Liver (tissue), 9 donors: ENCODE data around the gene MCFD2. TPM values are rescaled to one million over a fixed set of nuclear protein-coding genes. Genes with fewer than 3 reads are reported as not detected.
A peak's percentile ranks its signal among the peaks of the same experiment; 100 is the strongest.

Source experiments
- DNase-seq: peaks from one replicate; pipeline ENCODE4 v3.0.0-alpha.2; 2017; ENCODE audit warnings: low spot score
- H3K27ac ChIP-seq, 2 donors: one replicate each; pipeline ENCODE4 v1.7.0; 2013; ENCODE audit warnings: inconsistent platforms in 2 of 2, low read length in 2 of 2, control low read depth in 1 of 2, low read depth in 1 of 2, mild to moderate bottlenecking in 1 of 2
- H3K27me3 ChIP-seq, 4 donors: one replicate each; pipeline versions ENCODE4 v1.6.1 to v1.7.0; 2013; ENCODE audit warnings: low read length in 3 of 4, inconsistent platforms in 1 of 4, mild to moderate bottlenecking in 1 of 4, moderate library complexity in 1 of 4; ENCODE audit not compliant: control insufficient read depth in 4 of 4, insufficient read depth in 4 of 4
- H3K36me3 ChIP-seq, 4 donors: one replicate each; pipeline versions ENCODE4 v1.6.1 to v1.7.0; 2013; ENCODE audit warnings: low read length in 3 of 4, mild to moderate bottlenecking in 3 of 4, low read depth in 1 of 4, moderate library complexity in 1 of 4; ENCODE audit not compliant: control insufficient read depth in 4 of 4, insufficient read depth in 3 of 4
- H3K4me1 ChIP-seq, 4 donors: one replicate each; pipeline versions ENCODE4 v1.6.1 to v1.7.0; 2013; ENCODE audit warnings: low read length in 3 of 4, mild to moderate bottlenecking in 3 of 4, moderate library complexity in 1 of 4; ENCODE audit not compliant: control insufficient read depth in 4 of 4, insufficient read depth in 4 of 4
- H3K4me3 ChIP-seq, 3 donors: one replicate each; pipeline versions ENCODE4 v1.6.1 to v1.7.0; 2013; ENCODE audit warnings: low read length in 3 of 3, control low read depth in 1 of 3, low read depth in 1 of 3, mild to moderate bottlenecking in 1 of 3
- H3K9ac ChIP-seq, 2 donors: one replicate each; pipeline ENCODE4 v1.7.0; 2013; ENCODE audit warnings: low read length in 2 of 2, mild to moderate bottlenecking in 2 of 2, moderate library complexity in 2 of 2, control low read depth in 1 of 2, low read depth in 1 of 2
- H3K9me3 ChIP-seq, 4 donors: one replicate each; pipeline versions ENCODE4 v1.6.1 to v1.7.0; 2013; ENCODE audit warnings: low read length in 3 of 4; ENCODE audit not compliant: control insufficient read depth in 4 of 4
- EGR1 ChIP-seq, 2 donors: IDR thresholded peaks; 2 replicates each; pipeline ENCODE4 v1.6.1; 2016 to 2018; ENCODE audit warnings: antibody characterized with exemption in 2 of 2, low read depth in 2 of 2
- FOXA1 ChIP-seq: IDR thresholded peaks from 2 replicates; pipeline ENCODE4 v1.6.1; 2016; ENCODE audit warnings: antibody characterized with exemption
- FOXA2 ChIP-seq: IDR thresholded peaks from 2 replicates; pipeline ENCODE4 v1.6.1; 2016; ENCODE audit warnings: antibody characterized with exemption
- GABPA ChIP-seq, 2 donors: IDR thresholded peaks in 1 of 2; conservative IDR thresholded peaks in 1 of 2; 2 replicates each; pipeline ENCODE4 v1.6.1; 2016; ENCODE audit warnings: antibody characterized with exemption in 2 of 2, mild to moderate bottlenecking in 1 of 2, moderate library complexity in 1 of 2
- HNF4A ChIP-seq, 2 donors: conservative IDR thresholded peaks; 2 replicates each; pipeline ENCODE4 v1.6.1; 2016; ENCODE audit warnings: antibody characterized with exemption in 2 of 2, mild to moderate bottlenecking in 2 of 2
- HNF4G ChIP-seq: IDR thresholded peaks from 2 replicates; pipeline ENCODE4 v1.6.1; 2016; ENCODE audit warnings: antibody characterized with exemption
- JUND ChIP-seq, 2 donors: IDR thresholded peaks; 2 replicates each; pipeline ENCODE4 v1.6.1; 2016; ENCODE audit warnings: antibody characterized with exemption in 2 of 2
- NR2F2 ChIP-seq: IDR thresholded peaks from 2 replicates; pipeline ENCODE4 v1.6.1; 2016; ENCODE audit warnings: antibody characterized with exemption
- RAD21 ChIP-seq, 2 donors: IDR thresholded peaks; 2 replicates each; pipeline ENCODE4 v1.6.1; 2016; ENCODE audit warnings: antibody characterized with exemption in 2 of 2, mild to moderate bottlenecking in 2 of 2
- RXRA ChIP-seq, 2 donors: IDR thresholded peaks; 2 replicates each; pipeline ENCODE4 v1.6.1; 2017 to 2018; ENCODE audit warnings: antibody characterized with exemption in 2 of 2, mild to moderate bottlenecking in 1 of 2
- SP1 ChIP-seq: IDR thresholded peaks from 2 replicates; pipeline ENCODE4 v1.6.1; 2018; ENCODE audit warnings: antibody characterized with exemption, mild to moderate bottlenecking
- TAF1 ChIP-seq: conservative IDR thresholded peaks from 2 replicates; pipeline ENCODE4 v1.6.1; 2016; ENCODE audit warnings: antibody characterized with exemption, mild to moderate bottlenecking
- YY1 ChIP-seq: IDR thresholded peaks from 2 replicates; pipeline ENCODE4 v1.6.1; 2016; ENCODE audit warnings: antibody characterized with exemption, mild to moderate bottlenecking
- WGBS: extraction: QIAGEN DNeasy Blood & Tissue Kit; methylation state at CpG from one replicate; pipeline ENCODE4 v1.1.7; 2013; 5-methylcytosine and 5-hydroxymethylcytosine counted together
- polyA plus RNA-seq, 2 donors: library from polyadenylated mRNA; stranded (reverse) in 1 of 2; unstranded in 1 of 2; fragments of 200-250 nt in 1 of 2; fragments of >200 nt in 1 of 2; fragmentation: Nextera tagmentation in 1 of 2; extraction: Ambion mirVana in 1 of 2; gene quantifications; one replicate each; pipeline versions ENCODE4 v1.2.1 to v1.2.3, GENCODE V29; 2013 to 2015
- total RNA-seq, 2 donors: library from RNA; depleted of rRNA; stranded (reverse); fragments of >200 nt; gene quantifications; one replicate each; pipeline ENCODE4 v1.2.3, GENCODE V29; 2014
- TF ChIP-seq, protein P1 (sequence below): fragments of 150-350 bp; IDR thresholded peaks from 2 replicates; pipeline ENCODE4 v1.5.1; 2017; ENCODE audit warnings: improper control_type of control experiment, low read depth, low read length; ENCODE audit not compliant: missing input control
- TF ChIP-seq, protein P2 (sequence below): IDR thresholded peaks from 2 replicates; pipeline ENCODE4 v1.6.1; 2016; ENCODE audit warnings: antibody characterized with exemption
- TF ChIP-seq, protein P3 (sequence below): IDR thresholded peaks from 2 replicates; pipeline ENCODE4 v1.6.1; 2016; ENCODE audit warnings: antibody characterized with exemption
- TF ChIP-seq, protein P4 (sequence below): IDR thresholded peaks from 2 replicates; pipeline ENCODE4 v1.6.1; 2016; ENCODE audit warnings: antibody characterized with exemption
- TF ChIP-seq, protein P5 (sequence below): IDR thresholded peaks from 2 replicates; pipeline ENCODE4 v1.6.1; 2016; ENCODE audit warnings: antibody characterized with exemption, mild to moderate bottlenecking
- donor health status: healthy.
- donor health status: healthy.
- donor health status: healthy.
- donor health status: healthy.
- donor health status: healthy.

Gene MCFD2
- total and polyA plus RNA-seq, 4 donors: 81.8 to 148 (median 129) TPM

DNA sequence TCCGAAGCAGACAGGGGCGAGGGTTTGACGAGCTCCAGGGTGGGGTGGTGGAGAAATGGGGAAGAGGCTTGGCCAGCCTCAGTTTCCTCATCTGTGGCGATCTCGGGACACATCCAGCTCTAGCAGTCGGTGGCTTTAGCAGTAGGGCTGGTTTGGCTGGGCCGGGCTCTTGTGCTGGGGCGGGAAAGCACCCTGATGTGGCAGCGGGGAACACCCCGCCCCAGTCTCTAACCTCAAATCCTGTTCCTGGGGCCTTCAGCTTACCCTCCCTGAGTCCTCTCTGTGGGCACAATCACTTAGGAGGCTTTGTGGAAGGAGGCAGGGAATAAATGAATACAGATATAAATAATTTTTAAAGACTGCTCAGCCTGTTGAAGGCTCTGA lies 26.5 kb upstream of the MCFD2 start:
- peak overlapping the region; percentile 61 to 64 for H3K9ac ChIP-seq
- H3K27ac ChIP-seq: peak overlapping the region; percentile 57 to 81
- peak overlapping the region; percentile 87 to 97 (median 87) for H3K4me3 ChIP-seq
- H3K27me3 ChIP-seq: no peaks in the 10 kb centered on the region
- H3K9me3 ChIP-seq: no peaks in the 10 kb centered on the region
- peaks cover 3 to 20% (median 11%) of the 10 kb centered on the region in 4 donors for H3K4me1 ChIP-seq
- DNase-seq: no peak
- no peak for TF ChIP-seq GABPA (IDR thresholded peaks at IDR 0.05 in 1 of 2, conservative IDR thresholded peaks at IDR 0.05 in 1 of 2)
- TF ChIP-seq, protein P1, sequence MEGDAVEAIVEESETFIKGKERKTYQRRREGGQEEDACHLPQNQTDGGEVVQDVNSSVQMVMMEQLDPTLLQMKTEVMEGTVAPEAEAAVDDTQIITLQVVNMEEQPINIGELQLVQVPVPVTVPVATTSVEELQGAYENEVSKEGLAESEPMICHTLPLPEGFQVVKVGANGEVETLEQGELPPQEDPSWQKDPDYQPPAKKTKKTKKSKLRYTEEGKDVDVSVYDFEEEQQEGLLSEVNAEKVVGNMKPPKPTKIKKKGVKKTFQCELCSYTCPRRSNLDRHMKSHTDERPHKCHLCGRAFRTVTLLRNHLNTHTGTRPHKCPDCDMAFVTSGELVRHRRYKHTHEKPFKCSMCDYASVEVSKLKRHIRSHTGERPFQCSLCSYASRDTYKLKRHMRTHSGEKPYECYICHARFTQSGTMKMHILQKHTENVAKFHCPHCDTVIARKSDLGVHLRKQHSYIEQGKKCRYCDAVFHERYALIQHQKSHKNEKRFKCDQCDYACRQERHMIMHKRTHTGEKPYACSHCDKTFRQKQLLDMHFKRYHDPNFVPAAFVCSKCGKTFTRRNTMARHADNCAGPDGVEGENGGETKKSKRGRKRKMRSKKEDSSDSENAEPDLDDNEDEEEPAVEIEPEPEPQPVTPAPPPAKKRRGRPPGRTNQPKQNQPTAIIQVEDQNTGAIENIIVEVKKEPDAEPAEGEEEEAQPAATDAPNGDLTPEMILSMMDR: no peak
- no peak for TF ChIP-seq HNF4A (conservative IDR thresholded peaks at IDR 0.05)
- TF ChIP-seq YY1: no peak
- no peak for TF ChIP-seq RAD21 (IDR thresholded peaks at IDR 0.05)
- no peak for TF ChIP-seq NR2F2
- TF ChIP-seq FOXA1: no peak
- TF ChIP-seq, protein P2, sequence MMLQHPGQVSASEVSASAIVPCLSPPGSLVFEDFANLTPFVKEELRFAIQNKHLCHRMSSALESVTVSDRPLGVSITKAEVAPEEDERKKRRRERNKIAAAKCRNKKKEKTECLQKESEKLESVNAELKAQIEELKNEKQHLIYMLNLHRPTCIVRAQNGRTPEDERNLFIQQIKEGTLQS: no peak
- no peak for TF ChIP-seq JUND (IDR thresholded peaks at IDR 0.05)
- TF ChIP-seq, protein P3, sequence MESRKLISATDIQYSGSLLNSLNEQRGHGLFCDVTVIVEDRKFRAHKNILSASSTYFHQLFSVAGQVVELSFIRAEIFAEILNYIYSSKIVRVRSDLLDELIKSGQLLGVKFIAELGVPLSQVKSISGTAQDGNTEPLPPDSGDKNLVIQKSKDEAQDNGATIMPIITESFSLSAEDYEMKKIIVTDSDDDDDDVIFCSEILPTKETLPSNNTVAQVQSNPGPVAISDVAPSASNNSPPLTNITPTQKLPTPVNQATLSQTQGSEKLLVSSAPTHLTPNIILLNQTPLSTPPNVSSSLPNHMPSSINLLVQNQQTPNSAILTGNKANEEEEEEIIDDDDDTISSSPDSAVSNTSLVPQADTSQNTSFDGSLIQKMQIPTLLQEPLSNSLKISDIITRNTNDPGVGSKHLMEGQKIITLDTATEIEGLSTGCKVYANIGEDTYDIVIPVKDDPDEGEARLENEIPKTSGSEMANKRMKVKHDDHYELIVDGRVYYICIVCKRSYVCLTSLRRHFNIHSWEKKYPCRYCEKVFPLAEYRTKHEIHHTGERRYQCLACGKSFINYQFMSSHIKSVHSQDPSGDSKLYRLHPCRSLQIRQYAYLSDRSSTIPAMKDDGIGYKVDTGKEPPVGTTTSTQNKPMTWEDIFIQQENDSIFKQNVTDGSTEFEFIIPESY: no peak
- no peak for TF ChIP-seq HNF4G
- TF ChIP-seq EGR1 (IDR thresholded peaks at IDR 0.05; ENCODE audit: low read depth in 2 of 2): no peak
- no peak for TF ChIP-seq SP1
- no peak for TF ChIP-seq FOXA2
- TF ChIP-seq, protein P4, sequence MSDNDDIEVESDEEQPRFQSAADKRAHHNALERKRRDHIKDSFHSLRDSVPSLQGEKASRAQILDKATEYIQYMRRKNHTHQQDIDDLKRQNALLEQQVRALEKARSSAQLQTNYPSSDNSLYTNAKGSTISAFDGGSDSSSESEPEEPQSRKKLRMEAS: no peak
- no peak for TF ChIP-seq TAF1
- TF ChIP-seq, protein P5, sequence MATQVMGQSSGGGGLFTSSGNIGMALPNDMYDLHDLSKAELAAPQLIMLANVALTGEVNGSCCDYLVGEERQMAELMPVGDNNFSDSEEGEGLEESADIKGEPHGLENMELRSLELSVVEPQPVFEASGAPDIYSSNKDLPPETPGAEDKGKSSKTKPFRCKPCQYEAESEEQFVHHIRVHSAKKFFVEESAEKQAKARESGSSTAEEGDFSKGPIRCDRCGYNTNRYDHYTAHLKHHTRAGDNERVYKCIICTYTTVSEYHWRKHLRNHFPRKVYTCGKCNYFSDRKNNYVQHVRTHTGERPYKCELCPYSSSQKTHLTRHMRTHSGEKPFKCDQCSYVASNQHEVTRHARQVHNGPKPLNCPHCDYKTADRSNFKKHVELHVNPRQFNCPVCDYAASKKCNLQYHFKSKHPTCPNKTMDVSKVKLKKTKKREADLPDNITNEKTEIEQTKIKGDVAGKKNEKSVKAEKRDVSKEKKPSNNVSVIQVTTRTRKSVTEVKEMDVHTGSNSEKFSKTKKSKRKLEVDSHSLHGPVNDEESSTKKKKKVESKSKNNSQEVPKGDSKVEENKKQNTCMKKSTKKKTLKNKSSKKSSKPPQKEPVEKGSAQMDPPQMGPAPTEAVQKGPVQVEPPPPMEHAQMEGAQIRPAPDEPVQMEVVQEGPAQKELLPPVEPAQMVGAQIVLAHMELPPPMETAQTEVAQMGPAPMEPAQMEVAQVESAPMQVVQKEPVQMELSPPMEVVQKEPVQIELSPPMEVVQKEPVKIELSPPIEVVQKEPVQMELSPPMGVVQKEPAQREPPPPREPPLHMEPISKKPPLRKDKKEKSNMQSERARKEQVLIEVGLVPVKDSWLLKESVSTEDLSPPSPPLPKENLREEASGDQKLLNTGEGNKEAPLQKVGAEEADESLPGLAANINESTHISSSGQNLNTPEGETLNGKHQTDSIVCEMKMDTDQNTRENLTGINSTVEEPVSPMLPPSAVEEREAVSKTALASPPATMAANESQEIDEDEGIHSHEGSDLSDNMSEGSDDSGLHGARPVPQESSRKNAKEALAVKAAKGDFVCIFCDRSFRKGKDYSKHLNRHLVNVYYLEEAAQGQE: no peak
- TF ChIP-seq RXRA (IDR thresholded peaks at IDR 0.05): no peak
- H3K36me3 ChIP-seq: peaks cover 0 to 2% (median 0%) of the 10 kb centered on the region in 4 donors
- 8% methylated on average over 10 of the region's 10 CpGs for WGBS
